Mesendoderm (in vitro differentiated cells): ENCODE measurements around the gene LRRC45.

ENCODE experiments used
- DNase-seq: peaks from one replicate; pipeline ENCODE4 v3.0.0; 2013
- H2AK5ac ChIP-seq: 2 replicates; pipeline ENCODE4 v1.6.1; 2013; ENCODE audit warnings: low read length, inconsistent platforms
- H2BK120ac ChIP-seq: 2 replicates; pipeline ENCODE4 v1.6.1; 2013; ENCODE audit warnings: low read depth, mild to moderate bottlenecking, low read length, moderate library complexity, mixed read lengths
- H2BK15ac ChIP-seq: replicated peaks from 2 replicates; pipeline ENCODE4 v1.6.1; 2013; ENCODE audit warnings: low read depth, mild to moderate bottlenecking, moderate library complexity
- H2BK5ac ChIP-seq: 2 replicates; pipeline ENCODE4 v1.6.1; 2013; ENCODE audit warnings: low read length, inconsistent platforms
- H3K18ac ChIP-seq: 2 replicates; pipeline ENCODE4 v1.6.1; 2013; ENCODE audit warnings: mild to moderate bottlenecking, low read length, mixed read lengths
- H3K23ac ChIP-seq: one replicate; pipeline ENCODE4 v1.6.1; 2013; ENCODE audit warnings: low read length
- H3K27ac ChIP-seq: 2 replicates; pipeline ENCODE4 v1.5.1; 2013; ENCODE audit warnings: low read depth, mild to moderate bottlenecking, inconsistent platforms, low read length, moderate library complexity
- H3K27me3 ChIP-seq: 2 replicates; pipeline ENCODE4 v1.6.1; 2013; ENCODE audit warnings: low read length, control low read depth, mild to moderate bottlenecking, inconsistent platforms; ENCODE audit not compliant: insufficient read depth, poor library complexity
- H3K36me3 ChIP-seq: 2 replicates; pipeline ENCODE4 v1.6.1; 2013; ENCODE audit warnings: low read length, inconsistent platforms; ENCODE audit not compliant: control insufficient read depth, insufficient read depth
- H3K4ac ChIP-seq: one replicate; pipeline ENCODE4 v1.6.1; 2013; ENCODE audit warnings: low read depth, mild to moderate bottlenecking, low read length, moderate library complexity
- H3K4me1 ChIP-seq: 2 replicates; pipeline ENCODE4 v1.6.1; 2013; ENCODE audit warnings: low read depth, low read length, inconsistent platforms; ENCODE audit not compliant: control insufficient read depth
- H3K4me2 ChIP-seq: 2 replicates; pipeline ENCODE4 v1.6.1; 2013; ENCODE audit warnings: low read length
- H3K4me3 ChIP-seq: 2 replicates; pipeline ENCODE4 v1.5.1; 2013; ENCODE audit warnings: mild to moderate bottlenecking, low read length
- H3K56ac ChIP-seq: one replicate; pipeline ENCODE4 v1.6.1; 2013; ENCODE audit warnings: low read length
- H3K79me1 ChIP-seq: 2 replicates; pipeline ENCODE4 v1.6.1; 2013; ENCODE audit warnings: low read length, inconsistent platforms
- H3K79me2 ChIP-seq: 2 replicates; pipeline ENCODE4 v1.6.1; 2013; ENCODE audit warnings: mild to moderate bottlenecking, low read length; ENCODE audit not compliant: control insufficient read depth, insufficient read depth
- H3K9ac ChIP-seq: 2 replicates; pipeline ENCODE4 v1.6.1; 2013; ENCODE audit warnings: low read length, inconsistent platforms
- H4K5ac ChIP-seq: one replicate; pipeline ENCODE4 v1.6.1; 2013; ENCODE audit warnings: low read length
- H4K8ac ChIP-seq: one replicate; pipeline ENCODE4 v1.6.1; 2013; ENCODE audit warnings: low read depth, mild to moderate bottlenecking, control low read depth, low read length, moderate library complexity
- WGBS: extraction: QIAGEN DNeasy Blood & Tissue Kit; methylation state at CpG from one replicate; pipeline ENCODE4 v1.1.7; 2013; ENCODE audit warnings: low lambda C conversion rate, missing lambda C conversion rate; ENCODE audit not compliant: insufficient coverage; ENCODE audit errors: extremely low coverage; 5-methylcytosine and 5-hydroxymethylcytosine counted together

Gene LRRC45

DNA sequence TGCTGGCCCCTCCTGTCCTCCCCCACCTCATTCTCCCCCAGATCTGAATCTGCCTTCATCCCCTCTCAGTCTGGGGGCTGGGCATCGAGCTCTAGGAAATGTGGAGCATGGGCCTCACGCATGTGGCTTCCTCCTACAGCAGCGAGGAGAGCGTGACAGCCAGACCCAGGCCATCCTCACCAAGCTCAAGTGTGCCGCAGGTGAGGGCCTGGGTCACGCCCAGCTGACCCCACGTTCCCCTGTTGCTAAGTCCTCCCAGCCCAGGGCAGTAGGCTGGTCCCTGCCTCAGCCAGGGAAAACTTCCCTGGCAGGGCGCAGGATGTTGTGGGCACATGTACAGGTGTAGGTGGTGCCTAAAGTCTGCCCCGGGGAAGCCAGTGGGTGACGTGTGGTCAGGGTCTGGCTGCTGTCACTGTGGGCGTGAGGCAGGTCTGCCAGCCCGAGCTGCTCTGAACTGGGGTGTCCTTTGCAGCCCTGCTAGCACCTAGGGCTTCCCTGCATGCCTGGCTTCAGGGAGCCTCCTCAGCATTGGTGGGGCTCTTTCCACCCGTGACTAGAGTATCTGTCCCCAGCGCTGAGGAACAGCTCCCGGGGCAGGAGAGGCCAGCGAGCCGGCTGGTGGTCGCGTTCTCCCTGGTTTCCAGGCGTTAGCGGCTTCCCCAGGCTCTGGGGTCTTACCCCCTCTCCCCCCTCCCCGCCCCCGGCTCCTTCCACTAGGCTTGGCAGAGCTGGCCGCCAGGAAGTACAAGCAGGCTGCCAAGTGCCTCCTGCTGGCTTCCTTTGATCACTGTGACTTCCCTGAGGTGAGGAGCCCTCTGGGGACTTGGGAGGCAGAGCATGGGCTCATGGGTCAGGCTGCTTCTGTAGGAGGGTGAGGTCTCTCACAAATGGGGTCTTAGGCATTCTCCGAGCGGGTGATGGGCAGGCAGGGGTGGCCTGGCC is 32.2 kb downstream of the LRRC45 start:
- Histone ChIP-seq H2BK15ac (no peak overlapping the region), H3K23ac (no peak overlapping the region), H4K8ac (no peak overlapping the region), H3K18ac (no peak overlapping the region), H2BK120ac (no peak overlapping the region), H3K4ac (no peak overlapping the region), H4K5ac (no peak overlapping the region), H3K4me1 (no peaks in the 10 kb centered on the region), H3K4me3 (no peak overlapping the region), H3K36me3 (peaks cover 6% of the 10 kb centered on the region), H3K79me2 (peaks cover 7% of the 10 kb centered on the region), H3K27ac (no peak overlapping the region), H2AK5ac (no peak overlapping the region), H3K56ac (no peak overlapping the region), H3K79me1 (peaks cover 3% of the 10 kb centered on the region), H3K4me2 (no peak overlapping the region), H3K9ac (no peak overlapping the region), H2BK5ac (no peak overlapping the region), H3K27me3 (no peaks in the 10 kb centered on the region)
- DNase-seq, result no peak
- WGBS, result no CpG with 5 or more reads among the region's 26 CpGs

DNA sequence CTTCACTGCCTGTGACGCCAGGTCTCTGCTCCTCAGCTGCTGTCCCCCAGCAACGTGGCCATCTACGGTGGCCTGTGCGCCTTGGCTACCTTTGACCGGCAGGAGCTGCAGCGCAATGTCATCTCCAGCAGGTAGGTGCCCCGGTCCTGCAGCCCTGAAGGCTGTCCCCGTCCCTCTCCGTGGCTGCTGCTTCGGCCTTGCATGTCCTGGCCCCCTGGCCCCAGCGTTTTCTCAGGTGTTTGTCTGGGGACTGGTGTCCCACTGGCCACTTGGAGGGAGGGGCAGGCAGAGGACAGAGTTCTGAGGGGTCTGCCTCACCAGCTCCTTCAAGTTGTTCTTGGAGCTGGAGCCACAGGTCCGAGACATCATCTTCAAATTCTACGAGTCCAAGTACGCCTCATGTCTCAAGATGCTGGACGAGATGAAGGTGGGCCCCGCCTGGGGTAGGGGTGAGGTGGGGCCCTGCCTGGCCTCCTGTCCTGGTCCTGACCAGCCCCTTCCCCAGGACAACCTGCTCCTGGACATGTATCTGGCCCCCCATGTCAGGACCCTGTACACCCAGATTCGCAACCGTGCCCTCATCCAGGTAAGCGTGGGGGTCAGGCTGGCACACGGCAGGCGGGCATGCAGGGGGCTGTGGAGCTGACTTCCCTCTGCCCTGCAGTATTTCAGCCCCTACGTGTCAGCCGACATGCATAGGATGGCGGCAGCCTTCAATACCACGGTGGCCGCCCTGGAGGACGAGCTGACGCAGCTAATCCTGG is 33.0 kb downstream of the LRRC45 start:
- H3K36me3 ChIP-seq, result peaks cover 8% of the 10 kb centered on the region
- no peak overlapping the region for H3K23ac ChIP-seq
- no peak for DNase-seq
- no peaks in the 10 kb centered on the region for H3K4me1 ChIP-seq
- H2BK5ac ChIP-seq, result no peak overlapping the region
- no peak overlapping the region for H2AK5ac ChIP-seq
- peaks cover 3% of the 10 kb centered on the region for H3K79me1 ChIP-seq
- no peak overlapping the region for H2BK120ac ChIP-seq
- H3K27ac ChIP-seq, result no peak overlapping the region
- peaks cover 7% of the 10 kb centered on the region for H3K79me2 ChIP-seq
- H3K18ac ChIP-seq, result no peak overlapping the region
- H2BK15ac ChIP-seq, result no peak overlapping the region
- H3K56ac ChIP-seq, result no peak overlapping the region
- H4K5ac ChIP-seq, result no peak overlapping the region
- H3K27me3 ChIP-seq, result no peaks in the 10 kb centered on the region
- H4K8ac ChIP-seq, result no peak overlapping the region
- WGBS, result no CpG with 5 or more reads among the region's 28 CpGs
- no peak overlapping the region for H3K9ac ChIP-seq
- H3K4me3 ChIP-seq, result no peak overlapping the region
- no peak overlapping the region for H3K4ac ChIP-seq
- no peak overlapping the region for H3K4me2 ChIP-seq

DNA sequence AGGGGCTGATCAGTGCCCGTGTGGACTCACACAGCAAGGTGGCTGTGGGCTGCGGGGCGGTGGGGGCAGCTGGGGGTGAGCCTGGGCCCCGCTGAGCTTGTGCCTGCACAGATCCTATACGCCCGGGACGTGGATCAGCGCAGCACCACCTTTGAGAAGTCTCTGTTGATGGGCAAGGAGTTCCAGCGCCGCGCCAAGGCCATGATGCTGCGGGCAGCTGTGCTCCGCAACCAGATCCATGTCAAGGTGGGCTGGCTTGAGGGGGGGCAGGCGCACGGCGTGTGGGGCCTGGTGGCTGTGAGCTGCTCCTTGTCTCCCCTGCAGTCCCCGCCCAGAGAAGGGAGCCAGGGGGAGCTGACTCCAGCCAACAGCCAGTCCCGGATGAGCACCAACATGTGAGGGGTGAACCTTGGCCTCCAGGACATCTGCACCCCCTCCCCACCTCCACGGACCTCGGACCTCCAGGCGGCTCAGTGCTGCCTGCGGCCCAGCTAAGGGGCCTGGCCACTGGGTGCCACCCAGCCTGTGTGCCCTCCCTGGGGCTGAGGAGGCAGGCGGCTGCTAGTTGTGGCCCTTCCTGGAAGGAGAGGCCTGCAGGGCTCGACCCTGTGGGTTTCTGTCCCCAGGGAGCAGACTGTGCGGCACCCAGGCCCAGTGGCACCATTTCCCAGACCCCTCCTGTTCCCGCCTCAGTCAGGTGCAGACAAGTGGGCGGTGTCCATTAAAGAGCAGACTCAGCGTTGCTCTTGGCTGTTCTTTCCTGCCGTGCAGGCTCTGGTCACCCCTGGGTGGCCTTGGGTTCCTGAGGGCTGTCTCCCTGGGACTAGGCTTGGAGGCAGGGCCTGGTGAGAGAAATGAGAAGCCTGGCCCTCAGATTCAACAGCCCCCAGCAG is 33.9 kb downstream of the LRRC45 start:
- Histone ChIP-seq H3K9ac (no peak overlapping the region), H3K79me2 (peaks cover 7% of the 10 kb centered on the region), H3K4me1 (no peaks in the 10 kb centered on the region), H3K4me2 (no peak overlapping the region), H3K36me3 (peaks cover 8% of the 10 kb centered on the region), H3K27ac (no peak overlapping the region), H3K23ac (no peak overlapping the region), H2BK15ac (no peak overlapping the region), H4K8ac (no peak overlapping the region), H3K18ac (no peak overlapping the region), H3K4ac (no peak overlapping the region), H2BK120ac (no peak overlapping the region), H4K5ac (no peak overlapping the region), H2BK5ac (no peak overlapping the region), H2AK5ac (no peak overlapping the region), H3K79me1 (peaks cover 3% of the 10 kb centered on the region), H3K56ac (no peak overlapping the region), H3K4me3 (no peak overlapping the region), H3K27me3 (no peaks in the 10 kb centered on the region)
- no CpG with 5 or more reads among the region's 29 CpGs for WGBS
- no peak for DNase-seq

DNA sequence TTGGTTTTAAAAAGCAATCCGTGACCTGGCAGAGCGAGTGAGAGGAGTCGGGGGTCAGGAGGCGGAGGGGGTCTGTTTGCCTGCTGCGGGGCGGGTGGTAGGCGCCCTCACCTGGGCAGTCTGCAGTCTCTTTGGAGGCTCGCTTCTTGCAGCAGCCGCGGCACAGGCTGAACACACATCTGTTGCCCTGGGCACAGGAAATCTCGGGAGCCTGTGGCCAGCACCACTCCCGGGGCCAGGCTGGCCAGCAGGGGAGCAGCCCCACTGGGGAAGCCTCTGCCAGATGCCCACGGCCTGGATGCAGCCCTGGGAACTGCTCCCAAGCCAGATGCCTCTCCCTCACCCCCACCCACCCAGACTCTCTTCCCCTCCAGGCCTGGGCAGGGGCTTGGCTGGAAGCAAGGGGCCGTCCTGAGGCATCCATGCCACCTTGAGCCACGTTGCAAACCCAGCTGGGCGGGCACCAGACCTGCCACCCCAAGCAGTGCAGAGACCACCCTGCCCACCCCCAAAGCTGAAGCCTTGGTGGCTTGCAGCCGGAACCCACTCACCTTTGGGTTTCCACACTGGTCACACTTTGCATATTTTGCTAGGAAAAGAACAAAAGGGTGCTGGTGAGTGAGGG is 35.2 kb downstream of the LRRC45 start:
- no peaks in the 10 kb centered on the region for H3K79me1 ChIP-seq
- no peaks in the 10 kb centered on the region for H3K27me3 ChIP-seq
- H4K8ac ChIP-seq, result no peak overlapping the region
- H2BK15ac ChIP-seq, result no peak overlapping the region
- H2AK5ac ChIP-seq, result no peak overlapping the region
- no peak overlapping the region for H3K56ac ChIP-seq
- H3K4me2 ChIP-seq, result no peak overlapping the region
- DNase-seq, result no peak
- H3K23ac ChIP-seq, result no peak overlapping the region
- H2BK120ac ChIP-seq, result no peak overlapping the region
- H3K9ac ChIP-seq, result no peak overlapping the region
- no peaks in the 10 kb centered on the region for H3K4me1 ChIP-seq
- WGBS, result no CpG with 5 or more reads among the region's 17 CpGs
- H3K36me3 ChIP-seq, result peaks cover 9% of the 10 kb centered on the region
- no peak overlapping the region for H4K5ac ChIP-seq
- H3K4ac ChIP-seq, result no peak overlapping the region
- H3K18ac ChIP-seq, result no peak overlapping the region
- H3K4me3 ChIP-seq, result no peak overlapping the region
- H3K79me2 ChIP-seq, result no peaks in the 10 kb centered on the region
- H2BK5ac ChIP-seq, result no peak overlapping the region
- H3K27ac ChIP-seq, result no peak overlapping the region

DNA sequence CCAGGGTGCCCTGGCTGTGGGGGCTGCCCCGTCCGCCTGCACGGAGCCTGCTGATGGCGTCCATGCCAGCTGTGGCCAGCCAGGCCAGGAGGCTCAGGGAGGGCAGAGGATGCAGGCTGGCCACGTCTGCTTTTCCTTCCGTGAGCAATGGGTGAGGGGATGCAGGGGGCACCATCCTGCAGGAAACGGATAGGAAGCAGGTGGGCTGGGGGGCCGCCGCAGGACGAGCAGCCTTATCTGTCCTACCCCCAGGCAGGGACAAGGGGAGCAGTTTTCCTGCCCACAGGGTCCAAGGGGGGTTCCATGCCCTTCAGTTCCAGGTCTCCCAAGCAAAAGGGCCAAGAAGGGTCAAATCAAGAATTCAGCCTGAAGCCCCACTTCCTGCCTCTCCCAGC is 35.7 kb downstream of the LRRC45 start:
- no peak overlapping the region for H3K4me2 ChIP-seq
- H2AK5ac ChIP-seq, result no peak overlapping the region
- H2BK15ac ChIP-seq, result no peak overlapping the region
- no peaks in the 10 kb centered on the region for H3K79me1 ChIP-seq
- H4K8ac ChIP-seq, result no peak overlapping the region
- WGBS, result no CpG with 5 or more reads among the region's 10 CpGs
- H2BK5ac ChIP-seq, result no peak overlapping the region
- H3K18ac ChIP-seq, result no peak overlapping the region
- H3K56ac ChIP-seq, result no peak overlapping the region
- no peak overlapping the region for H3K27ac ChIP-seq
- H3K4me1 ChIP-seq, result no peaks in the 10 kb centered on the region
- H4K5ac ChIP-seq, result no peak overlapping the region
- no peak overlapping the region for H3K9ac ChIP-seq
- H3K79me2 ChIP-seq, result no peaks in the 10 kb centered on the region
- H3K36me3 ChIP-seq, result peaks cover 9% of the 10 kb centered on the region
- DNase-seq, result no peak
- no peaks in the 10 kb centered on the region for H3K27me3 ChIP-seq
- no peak overlapping the region for H2BK120ac ChIP-seq
- no peak overlapping the region for H3K4me3 ChIP-seq
- H3K4ac ChIP-seq, result no peak overlapping the region
- H3K23ac ChIP-seq, result no peak overlapping the region
